Measurements from ENCODE around the gene DGKK. TPM values are rescaled to one million over a fixed set of nuclear protein-coding genes. Genes with fewer than 3 reads are reported as not detected.

DGKK gene
- polyA plus RNA-seq, 1 donor (not counting 4 experiments of a cell fraction or from before 2014, with no cell fraction given) = not detected

GRCh38 chrX:50428174-50428573 is 42.5 kb downstream of the DGKK start:
- Histone ChIP-seq H3K36me3 (ENCODE audit: control insufficient read depth in 2 of 2, extremely low read depth in 1 of 2, insufficient read depth in 2 of 2, low read length in 2 of 2) (no peaks in the 10 kb centered on the region), H3K4me3 (ENCODE audit: control insufficient read depth in 2 of 3, extremely low read depth in 1 of 3, insufficient read depth in 2 of 3, low read depth in 1 of 3, low read length in 3 of 3) (no peak overlapping the region), H3K9me1 (ENCODE audit: control insufficient read depth, extremely low read depth, insufficient read depth, low read length) (no peaks in the 10 kb centered on the region), H2AFZ (ENCODE audit: control insufficient read depth, low read length) (no peak overlapping the region), H3K9ac (ENCODE audit: control insufficient read depth, extremely low read depth, insufficient read depth, low read length) (no peak overlapping the region), H3K79me2 (ENCODE audit: control insufficient read depth, insufficient read depth, low read length) (no peaks in the 10 kb centered on the region), H3K9me3 (ENCODE audit: control insufficient read depth, low read depth, low read length) (no peaks in the 10 kb centered on the region), H3K4me1 (ENCODE audit: control insufficient read depth, extremely low read depth, insufficient read depth, low read length) (no peaks in the 10 kb centered on the region), H3K4me2 (ENCODE audit: control insufficient read depth, extremely low read depth, insufficient read depth, low read depth, low read length) (no peak overlapping the region), H3K27ac (ENCODE audit: control insufficient read depth, insufficient read depth, low read length) (no peak overlapping the region), H4K20me1 (ENCODE audit: control insufficient read depth, extremely low read depth, insufficient read depth, low read length) (no peaks in the 10 kb centered on the region), H3K27me3 (ENCODE audit: control insufficient read depth, extremely low read depth, insufficient read depth, low read length) (no peaks in the 10 kb centered on the region)
- TF ChIP-seq CTCF (optimal IDR thresholded peaks at IDR 0.05 in 1 of 3, IDR thresholded peaks at IDR 0.05 in 1 of 3, conservative IDR thresholded peaks at IDR 0.05 in 1 of 3; ENCODE audit: extremely low read depth in 1 of 3, insufficient read depth in 2 of 3, low read length in 3 of 3) (no peak), EZH2 (IDR thresholded peaks at IDR 0.05; ENCODE audit: low read length) (no peak)
- FAIRE-seq = no peak
- dilution Hi-C loops (cut with MboI; ENCODE audit: extremely low pct_ligation_motif_present, low sequenced_read_pairs) = no loop called here
- DNase-seq (ENCODE audit: low read depth, low spot score) = no peak

GRCh38 chrX:50407976-50408375 is 62.6 kb downstream of the DGKK start:
- Histone ChIP-seq H3K4me2 (ENCODE audit: control insufficient read depth, extremely low read depth, insufficient read depth, low read depth, low read length) (no peak overlapping the region), H3K9me3 (ENCODE audit: control insufficient read depth, low read depth, low read length) (no peaks in the 10 kb centered on the region), H4K20me1 (ENCODE audit: control insufficient read depth, extremely low read depth, insufficient read depth, low read length) (no peaks in the 10 kb centered on the region), H3K27me3 (ENCODE audit: control insufficient read depth, extremely low read depth, insufficient read depth, low read length) (no peaks in the 10 kb centered on the region), H3K79me2 (ENCODE audit: control insufficient read depth, insufficient read depth, low read length) (no peaks in the 10 kb centered on the region), H3K9me1 (ENCODE audit: control insufficient read depth, extremely low read depth, insufficient read depth, low read length) (no peaks in the 10 kb centered on the region), H3K36me3 (ENCODE audit: control insufficient read depth in 2 of 2, extremely low read depth in 1 of 2, insufficient read depth in 2 of 2, low read length in 2 of 2) (no peaks in the 10 kb centered on the region), H2AFZ (ENCODE audit: control insufficient read depth, low read length) (no peak overlapping the region), H3K4me1 (ENCODE audit: control insufficient read depth, extremely low read depth, insufficient read depth, low read length) (no peaks in the 10 kb centered on the region), H3K4me3 (ENCODE audit: control insufficient read depth in 2 of 3, extremely low read depth in 1 of 3, insufficient read depth in 2 of 3, low read depth in 1 of 3, low read length in 3 of 3) (no peak overlapping the region), H3K9ac (ENCODE audit: control insufficient read depth, extremely low read depth, insufficient read depth, low read length) (no peak overlapping the region), H3K27ac (ENCODE audit: control insufficient read depth, insufficient read depth, low read length) (no peak overlapping the region)
- dilution Hi-C loops (cut with MboI; ENCODE audit: extremely low pct_ligation_motif_present, low sequenced_read_pairs) = no loop called here
- DNase-seq (ENCODE audit: low read depth, low spot score) (no peak), FAIRE-seq (no peak)
- no peak for TF ChIP-seq CTCF (optimal IDR thresholded peaks at IDR 0.05 in 1 of 3, IDR thresholded peaks at IDR 0.05 in 1 of 3, conservative IDR thresholded peaks at IDR 0.05 in 1 of 3; ENCODE audit: extremely low read depth in 1 of 3, insufficient read depth in 2 of 3, low read length in 3 of 3)
- no peak for TF ChIP-seq EZH2 (IDR thresholded peaks at IDR 0.05; ENCODE audit: low read length)
